8988T (cell line): ENCODE results near the gene PRKCG.
"Not testable (repeated sequence)": the region's sequence is repeated elsewhere in the genome, so short reads cannot be mapped to it uniquely, and the experiment has no call there.

ENCODE experiments used
- DNase-seq: peaks from one replicate; pipeline ENCODE4 v3.0.0; 2011

The PRKCG gene

GRCh38 chr19:53881482-53882390, at the start of gene PRKCG:
Gene PRKCG (plus strand): TSS chr19:53882197. CDS start chr19:53882495, 298 bp downstream.
- peak; percentile 38 for DNase-seq

GRCh38 chr19:53832861-53833260, 49.1 kb upstream of the PRKCG start:
- DNase-seq, result not testable (repeated sequence)

DNA sequence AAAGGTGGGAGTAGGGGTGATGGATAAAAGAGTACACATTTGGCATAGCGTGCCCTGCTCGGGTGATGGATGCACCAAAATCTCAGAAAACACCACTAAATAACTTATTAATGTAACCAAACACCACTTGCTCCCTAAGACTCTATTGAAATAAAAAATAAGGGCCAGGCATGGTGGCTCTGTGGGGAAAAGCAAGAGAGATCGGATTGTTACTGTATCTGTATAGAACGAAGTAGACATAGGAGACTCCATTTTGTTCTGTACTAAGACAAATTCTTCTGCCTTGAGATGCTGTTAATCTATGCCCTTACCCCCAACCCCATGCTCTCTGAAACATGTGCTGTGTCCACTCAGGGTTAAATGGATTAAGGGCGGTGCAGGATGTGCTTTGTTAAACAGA, 43.6 kb upstream of the PRKCG start:
- not testable (repeated sequence) for DNase-seq

DNA sequence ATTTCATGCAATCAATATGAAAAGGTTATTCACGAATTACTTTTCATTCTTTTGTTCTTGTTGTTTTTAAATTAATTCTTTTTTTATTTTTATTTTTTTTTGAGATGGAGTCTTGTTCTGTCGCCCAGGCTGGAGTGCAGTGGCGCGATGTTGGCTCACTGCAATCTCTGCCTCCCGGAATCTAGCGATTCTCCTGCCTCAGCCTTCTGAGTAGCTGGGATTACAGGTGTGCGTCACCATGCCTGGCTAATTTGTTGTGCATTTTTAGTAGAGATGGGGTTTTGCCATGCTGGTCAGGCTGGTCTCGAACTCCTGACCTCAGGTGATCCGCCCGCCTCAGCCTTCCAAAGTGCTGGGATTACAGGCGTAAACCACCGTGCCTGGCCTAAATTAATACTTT, 41.8 kb upstream of the PRKCG start:
- DNase-seq, result not testable (repeated sequence)

DNA sequence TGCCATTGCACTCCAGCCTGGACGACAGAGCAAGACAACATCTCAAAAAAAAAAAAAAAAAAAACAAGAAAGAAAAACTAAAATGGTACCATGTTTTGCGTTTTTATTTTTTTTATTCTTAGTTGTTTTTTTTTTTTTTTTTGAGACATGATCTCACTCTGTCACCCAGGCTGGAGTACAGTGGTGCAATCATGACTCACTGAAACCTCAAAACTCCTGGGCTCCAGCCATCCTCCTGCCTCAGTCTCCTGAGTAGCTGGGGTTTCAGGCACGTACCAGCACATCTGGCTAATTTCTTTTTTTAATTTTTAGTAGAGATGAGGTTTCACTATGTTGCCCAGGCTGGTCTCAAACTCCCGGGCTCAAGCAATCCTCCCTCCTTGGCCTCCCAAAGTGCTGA, 41.1 kb upstream of the PRKCG start:
- DNase-seq, result not testable (repeated sequence)

DNA sequence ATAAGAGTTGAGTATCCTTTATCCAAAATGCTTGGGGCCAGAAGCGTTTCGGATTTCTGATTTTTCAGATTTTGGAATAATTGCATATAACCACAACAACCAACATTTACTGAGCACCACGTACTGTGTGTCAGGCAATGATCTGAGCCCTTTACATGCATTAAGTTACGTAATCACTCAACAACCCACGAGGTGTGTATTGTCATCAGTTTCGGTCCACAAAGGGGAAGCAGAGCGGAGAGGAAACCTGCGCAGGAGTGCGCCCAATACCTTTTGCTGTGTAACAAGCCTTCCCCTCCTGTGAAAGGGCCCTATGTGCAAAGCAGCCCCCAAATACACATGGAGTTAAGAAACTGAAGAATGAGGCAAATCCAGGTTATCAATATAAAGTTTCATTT, 37.1 kb upstream of the PRKCG start:
- no peak for DNase-seq

- no peak for DNase-seq
These were observed 34.4 kb upstream of the PRKCG start for GRCh38 chr19:53847555-53847954.

DNA sequence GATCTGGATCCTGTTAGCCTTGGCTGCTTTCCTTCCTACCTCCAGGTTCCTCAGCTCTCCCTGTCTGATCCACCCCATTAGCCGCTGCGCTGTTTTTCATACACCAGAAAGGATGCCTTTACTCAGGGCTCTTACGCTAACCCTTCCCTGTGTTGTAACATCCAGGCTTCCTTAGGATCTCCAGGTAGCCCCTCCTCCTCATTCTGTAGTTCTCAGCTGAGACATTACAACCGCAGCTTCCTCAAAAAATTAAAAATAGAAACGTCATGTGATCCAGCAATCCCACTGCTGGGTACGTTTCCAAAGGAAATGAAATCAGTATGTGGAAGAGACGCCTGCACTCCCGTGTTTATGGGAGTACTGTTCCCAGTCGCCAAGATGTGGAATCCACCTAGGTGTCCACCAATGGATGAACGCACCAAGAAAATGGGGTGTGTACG, 32.7 kb upstream of the PRKCG start:
- DNase-seq, result no peak

GRCh38 chr19:53853707-53854106, 28.3 kb upstream of the PRKCG start:
- DNase-seq, result no peak

DNA sequence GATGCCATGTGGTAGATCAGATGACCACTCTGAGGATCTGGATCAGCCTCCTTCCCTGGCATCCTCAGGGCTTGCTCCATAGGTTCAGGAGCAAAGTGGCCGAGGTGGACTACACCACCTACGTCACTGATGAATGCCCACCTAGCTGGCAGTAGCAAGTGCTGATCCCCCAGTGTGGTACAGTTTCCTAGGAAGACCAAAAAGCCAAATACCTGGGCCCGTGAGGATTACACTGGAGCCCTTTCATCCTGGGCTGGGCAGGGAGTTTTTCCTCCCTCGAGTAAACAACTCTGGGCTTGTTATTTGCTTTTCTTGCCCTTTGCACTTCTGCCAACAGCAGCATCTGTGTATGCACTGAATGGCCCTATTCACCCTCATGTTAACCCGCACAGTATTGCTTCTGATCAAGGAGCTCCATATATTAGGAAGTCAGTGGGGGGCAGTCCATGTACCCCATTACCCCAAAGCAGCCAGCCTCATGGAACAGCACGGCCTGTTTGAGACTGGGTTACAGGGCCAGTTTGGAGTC, 17.6 kb upstream of the PRKCG start:
- DNase-seq, result no peak

DNA sequence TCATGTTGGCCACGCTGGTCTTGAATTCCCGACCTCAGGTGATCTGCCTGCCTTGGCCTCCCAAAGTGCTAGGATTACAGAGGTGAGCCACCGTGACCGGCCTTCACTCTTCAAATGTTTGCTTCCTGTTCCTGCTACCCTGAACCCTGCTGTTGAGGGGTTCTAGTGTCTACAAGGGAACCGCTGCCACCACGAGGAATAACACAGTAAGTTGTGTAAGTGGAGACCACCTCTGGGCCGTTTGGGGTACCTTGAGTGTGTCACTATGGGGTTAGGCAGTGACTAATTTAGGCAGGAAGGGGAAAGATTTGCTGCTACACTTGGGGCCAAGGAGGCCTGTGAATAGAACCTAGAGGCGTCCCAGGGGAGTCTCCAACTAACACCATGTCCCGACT, 16.5 kb upstream of the PRKCG start:
- DNase-seq, result no peak

DNA sequence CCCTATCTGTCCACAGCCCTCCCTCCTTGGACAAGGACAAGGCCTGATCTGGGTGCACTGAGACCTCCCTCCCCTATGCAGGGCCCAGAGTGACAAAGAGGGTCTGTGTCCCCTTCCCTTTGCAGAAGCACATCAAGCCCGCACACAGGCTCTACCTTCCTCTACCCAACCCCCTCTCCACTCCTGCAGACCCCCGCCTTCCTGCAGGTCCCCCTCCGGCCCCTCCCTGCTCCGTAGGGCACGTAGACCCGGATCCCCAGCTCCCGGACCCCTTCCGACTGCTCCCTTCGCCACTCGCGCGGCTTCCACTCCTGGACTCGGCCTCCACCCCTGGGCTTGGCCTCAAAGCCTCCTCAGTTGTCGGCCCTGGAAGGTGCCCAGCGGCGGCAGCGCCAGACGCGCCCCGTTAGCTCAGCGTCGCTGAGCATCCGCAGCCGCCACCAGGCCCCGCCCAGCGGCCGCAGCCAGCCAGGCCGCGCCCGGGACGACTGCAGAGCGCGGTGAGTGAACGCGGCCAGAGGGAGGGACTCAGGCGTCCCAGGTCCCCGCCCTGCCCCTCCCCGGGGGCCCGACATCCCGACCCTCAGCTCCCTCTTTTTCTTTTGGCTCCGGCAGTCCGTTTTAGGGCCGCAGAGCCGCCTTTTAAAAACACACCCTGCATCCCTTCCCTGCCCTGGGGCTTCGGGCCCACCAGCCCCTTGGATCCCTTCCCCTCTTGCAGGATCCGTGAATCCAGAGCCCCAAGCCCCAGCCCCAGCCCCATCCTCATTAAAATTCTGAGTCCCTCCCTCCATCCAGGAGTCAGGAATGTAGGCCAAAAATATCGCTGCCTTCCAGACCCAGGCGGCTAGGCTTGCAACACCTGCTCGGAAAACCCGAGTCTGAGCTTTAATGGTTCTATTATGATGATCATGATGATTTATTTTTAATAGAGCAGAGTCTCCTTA, 15.8 kb upstream of the PRKCG start:
- peak; percentile 70 for DNase-seq

- no peak for DNase-seq
These were observed 15.2 kb upstream of the PRKCG start for GRCh38 chr19:53866865-53867224.

DNA sequence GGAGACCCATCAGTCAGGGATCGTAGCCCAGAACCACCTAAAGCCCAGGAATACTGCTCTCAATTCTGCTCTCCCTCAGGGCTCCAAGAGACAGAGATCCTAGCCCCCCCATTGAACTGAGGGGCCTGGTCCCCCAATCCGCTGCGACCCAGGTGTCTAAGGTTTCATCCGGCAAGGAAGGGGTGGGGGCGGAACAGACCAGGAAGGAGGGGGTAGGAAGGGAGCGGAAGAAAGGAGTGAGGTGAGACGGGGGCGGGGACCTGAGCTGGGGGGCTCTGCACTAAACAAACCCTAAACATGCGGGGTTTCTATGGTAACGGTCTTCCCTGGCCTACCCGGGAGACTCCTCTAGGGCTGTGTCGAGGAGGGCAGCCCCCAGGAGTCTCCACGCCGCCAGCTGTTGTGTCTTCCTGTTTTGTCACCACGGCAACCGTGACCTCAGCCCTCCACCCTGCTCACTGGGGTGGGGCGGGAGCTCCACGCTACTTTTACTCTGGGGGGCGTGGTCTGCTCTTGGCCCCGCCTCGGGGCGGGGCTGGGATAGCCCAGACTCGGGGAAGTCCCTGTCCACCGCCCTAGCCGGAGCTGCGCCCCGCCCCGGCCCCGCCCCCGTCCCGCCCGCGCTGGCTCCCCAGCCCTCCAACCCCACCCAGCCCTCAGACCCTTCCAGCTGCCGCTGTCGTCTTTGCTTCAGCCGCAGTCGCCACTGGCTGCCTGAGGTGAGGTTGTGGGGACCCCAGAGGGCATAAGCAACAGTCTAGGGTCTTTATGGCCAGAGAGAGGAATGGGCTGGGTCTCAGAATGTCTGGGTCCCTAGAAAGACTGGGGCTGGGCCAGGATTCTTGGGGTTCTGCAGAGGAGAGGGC, 14.5 kb upstream of the PRKCG start, which contains the start of gene MYADM:
Gene MYADM, plus strand, starts transcription at position 659 of the 866 bp plus-strand sequence. CDS start 5,647 bp downstream, outside the sequence.
- DNase-seq, result peak; percentile 84

GRCh38 chr19:53868091-53868891, 13.7 kb upstream of the PRKCG start:
- peak; percentile 58 for DNase-seq

GRCh38 chr19:53868892-53869804, 12.8 kb upstream of the PRKCG start:
- DNase-seq, result peak; percentile 72

DNA sequence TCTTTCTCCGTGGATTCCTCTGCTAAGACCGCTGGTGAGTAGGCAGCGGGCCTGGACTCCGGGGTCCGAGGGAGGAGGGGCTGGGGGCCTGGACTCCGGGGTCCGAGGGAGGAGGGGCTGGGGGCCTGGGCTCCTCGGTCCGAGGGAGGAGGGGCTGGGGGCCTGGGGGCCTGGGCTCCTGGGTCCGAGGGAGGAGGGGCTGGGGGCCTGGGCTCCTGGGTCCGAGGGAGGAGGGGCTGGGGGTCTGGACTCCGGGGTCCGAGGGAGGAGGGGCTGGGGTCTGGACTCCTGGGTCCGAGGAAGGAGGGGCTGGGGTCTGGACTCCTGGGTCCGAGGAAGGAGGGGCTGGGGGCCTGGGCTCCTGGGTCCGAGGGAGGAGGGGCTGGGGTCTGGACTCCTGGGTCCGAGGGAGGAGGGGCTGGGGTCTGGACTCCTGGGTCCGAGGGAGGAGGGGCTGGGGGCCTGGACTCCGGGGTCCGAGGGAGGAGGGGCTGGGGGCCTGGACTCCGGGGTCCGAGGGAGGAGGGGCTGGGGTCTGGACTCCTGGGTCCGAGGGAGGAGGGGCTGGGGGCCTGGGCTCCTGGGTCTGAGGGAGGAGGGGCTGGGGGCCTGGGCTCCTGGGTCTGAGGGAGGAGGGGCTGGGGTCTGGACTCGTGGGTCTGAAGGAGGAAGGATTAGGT, 12.1 kb upstream of the PRKCG start:
- not testable (repeated sequence) for DNase-seq

DNA sequence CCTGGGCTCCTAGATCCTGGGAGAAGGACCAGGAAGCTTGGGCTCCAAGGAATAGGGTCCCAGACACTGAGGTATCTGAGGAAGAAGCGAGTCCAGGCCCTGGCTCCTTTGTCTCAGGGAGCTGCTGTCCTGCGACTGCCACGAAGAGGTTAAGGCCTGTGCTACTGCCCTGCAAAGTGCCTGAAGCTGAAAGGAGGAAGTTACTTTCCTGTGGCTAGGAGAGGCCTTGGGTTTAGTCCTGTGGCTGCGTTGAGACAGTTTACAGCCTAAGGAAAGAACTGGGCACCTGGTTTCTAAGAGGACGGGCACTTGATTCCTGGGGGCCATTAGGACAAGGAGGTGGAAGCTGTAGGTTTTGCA, 11.5 kb upstream of the PRKCG start:
- no peak for DNase-seq

GRCh38 chr19:53871454-53871853, 10.5 kb upstream of the PRKCG start:
- DNase-seq, result no peak

DNA sequence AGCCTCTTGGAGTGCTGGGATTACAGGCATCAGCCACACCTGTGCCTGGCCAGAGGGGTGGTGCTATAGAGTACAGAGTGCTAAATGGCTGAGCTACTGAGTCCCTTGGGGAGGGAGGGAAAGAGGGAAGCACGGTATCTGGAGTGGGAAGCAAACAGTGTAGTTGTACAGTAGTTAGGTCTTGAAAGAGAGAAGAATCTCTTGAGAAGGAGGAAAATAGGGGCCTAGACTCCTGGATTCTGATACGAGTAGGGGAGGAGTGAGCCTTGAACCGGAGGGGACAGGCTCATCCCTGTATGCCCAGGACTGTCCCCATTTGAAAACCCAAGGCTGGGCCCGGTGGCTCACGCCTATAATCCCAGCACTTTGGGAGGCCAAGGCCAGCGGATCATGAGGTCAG, 9.2 kb upstream of the PRKCG start:
- no peak for DNase-seq
